Omental fat pad (tissue), 4 donors: ENCODE results near the gene SFRP5. TPM values are rescaled to one million over a fixed set of nuclear protein-coding genes. Genes with fewer than 3 reads are reported as not detected.

ENCODE experiments used
- ATAC-seq: fragments of 150-250 bp; one replicate; pipeline ENCODE4 v1.9.1; 2016; ENCODE audit warnings: mild to moderate bottlenecking, moderate library complexity; ENCODE audit not compliant: low FRiP score
- DNase-seq: peaks from one replicate; pipeline ENCODE4 v3.0.0-alpha.2; 2019; ENCODE audit warnings: low spot score
- CTCF ChIP-seq, 3 donors: fragments of 450-650 bp; IDR thresholded peaks; one replicate each; pipeline ENCODE4 v1.5.1; 2016 to 2017; ENCODE audit warnings: antibody characterized with exemption in 3 of 3, mild to moderate bottlenecking in 3 of 3, moderate library complexity in 2 of 3
- total RNA-seq, 4 donors: library from RNA; depleted of rRNA; stranded (reverse); fragments of >200 nt; gene quantifications; one replicate each; pipeline ENCODE4 v1.1.0, GENCODE V29; 2016

The SFRP5 gene
- total RNA-seq, 4 donors from 2014 or later: 0.56 to 4.1 (median 0.60) TPM; not detected in 1

GRCh38 chr10:97747573-97747972, 24.2 kb downstream of the SFRP5 start:
- no peak for DNase-seq
- no peak for ATAC-seq
- no peak for TF ChIP-seq CTCF (IDR thresholded peaks at IDR 0.05)

DNA sequence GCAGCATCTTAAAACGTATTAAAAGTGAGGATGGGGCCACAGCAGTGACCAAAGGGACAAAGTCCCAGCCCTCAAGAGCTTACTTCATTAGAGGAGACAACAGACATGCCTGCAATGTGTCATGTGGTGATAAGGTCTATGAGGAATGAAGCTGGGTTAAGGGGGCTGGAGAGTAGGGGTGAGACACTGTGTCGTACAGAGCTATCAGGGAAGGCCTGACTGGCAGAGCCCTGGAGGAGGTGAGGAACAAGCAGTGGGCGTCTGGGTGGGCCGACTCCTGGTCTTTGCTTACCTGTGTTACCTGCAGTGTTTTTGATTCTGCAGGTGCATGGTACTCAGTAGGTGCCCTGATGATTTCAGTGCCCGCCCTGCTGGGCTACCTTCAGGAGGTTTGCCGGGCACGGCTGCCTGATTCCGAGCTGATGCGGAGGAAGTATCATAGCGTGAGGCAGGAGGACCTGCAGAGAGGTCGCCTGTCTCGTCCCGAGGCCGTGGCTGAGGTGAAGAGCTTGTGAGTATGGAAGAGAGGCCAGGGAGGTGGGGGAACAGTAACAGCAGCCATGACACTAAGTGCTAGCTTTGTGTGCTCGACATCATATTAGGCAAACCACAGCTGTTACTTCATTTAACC, 27.3 kb downstream of the SFRP5 start:
- no peak for TF ChIP-seq CTCF (IDR thresholded peaks at IDR 0.05)
- DNase-seq: no peak
- no peak for ATAC-seq

GRCh38 chr10:97743169-97743943, 28.4 kb downstream of the SFRP5 start:
- DNase-seq (no peak), ATAC-seq (peak; percentile 44)
- no peak for TF ChIP-seq CTCF (IDR thresholded peaks at IDR 0.05)

DNA sequence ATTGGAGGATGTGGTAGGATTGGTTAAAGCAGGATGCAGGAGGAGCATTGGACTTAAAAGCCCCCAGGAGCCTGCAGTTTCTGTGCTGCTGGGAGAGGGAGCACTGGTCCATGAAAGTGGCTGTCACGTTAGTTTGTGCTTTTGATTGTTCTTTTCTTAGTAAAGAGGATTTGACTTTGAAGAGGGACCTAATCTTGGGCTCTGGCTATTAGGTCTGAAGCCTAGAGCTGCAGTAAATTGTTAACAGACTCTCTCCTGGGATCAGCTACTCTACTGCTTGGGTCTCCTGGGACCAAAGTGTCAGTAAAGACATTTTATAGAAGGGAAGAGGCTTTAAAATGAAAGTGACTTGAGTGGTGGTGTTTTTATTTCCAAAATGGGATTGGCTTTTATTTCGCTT, 31.2 kb downstream of the SFRP5 start:
- TF ChIP-seq CTCF (IDR thresholded peaks at IDR 0.05): no peak
- no peak for ATAC-seq

GRCh38 chr10:97738616-97739015, 33.2 kb downstream of the SFRP5 start:
- no peak for TF ChIP-seq CTCF (IDR thresholded peaks at IDR 0.05)
- ATAC-seq (no peak), DNase-seq (no peak)

More for the DNA sequence above, 31.2 kb downstream of the SFRP5 start:
- DNase-seq: no peak

DNA sequence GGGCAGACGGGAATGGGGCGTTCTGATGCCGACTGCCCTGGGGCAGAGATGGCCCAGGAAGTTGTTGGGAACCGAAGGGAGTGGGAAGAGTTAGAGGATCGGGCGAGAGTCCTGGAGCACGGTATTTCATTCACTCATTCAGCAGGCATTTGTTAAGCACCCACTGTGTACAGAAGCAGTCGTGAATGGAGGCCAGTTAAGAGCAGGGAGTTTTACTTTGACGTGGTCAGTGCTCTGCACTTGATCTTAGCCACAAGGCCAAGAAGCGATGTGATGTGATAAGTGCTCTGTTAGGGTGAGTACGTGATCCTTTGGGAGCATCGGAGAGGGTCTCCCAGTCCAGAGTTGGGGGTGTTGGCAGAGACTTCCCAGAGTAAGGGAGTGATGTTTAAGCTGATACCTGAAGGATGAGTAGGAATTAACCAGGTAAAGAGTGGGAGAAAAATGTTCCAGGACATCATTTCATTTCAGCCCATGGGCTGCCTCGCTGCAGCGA, 34.0 kb downstream of the SFRP5 start:
- TF ChIP-seq CTCF (IDR thresholded peaks at IDR 0.05): no peak
- ATAC-seq (no peak), DNase-seq (no peak)
